Neutrophil (primary cell): ENCODE results near the gene CRIP1.

Experiments
- H3K27ac ChIP-seq: fragments of 200-600 bp; sonication (generic); 2 replicates; pipeline ENCODE4 v1.5.1; 2016; ENCODE audit warnings: mild to moderate bottlenecking, moderate library complexity
- H3K27me3 ChIP-seq: fragments of 200-600 bp; sonication (generic); 2 replicates; pipeline ENCODE4 v1.6.0; 2016; ENCODE audit warnings: mild to moderate bottlenecking
- H3K36me3 ChIP-seq: fragments of 200-600 bp; sonication (generic); 2 replicates; pipeline ENCODE4 v1.5.1; 2017
- H3K4me1 ChIP-seq, 2 experiments: fragments of 200-600 bp in 1 of 2; sonication (generic) in 1 of 2; 1 replicate in 1 of 2; 2 replicates in 1 of 2; pipeline versions ENCODE4 v1.5.1 to v1.6.1; 2013 to 2016; ENCODE audit warnings: low read depth in 1 of 2, low read length in 1 of 2, mild to moderate bottlenecking in 1 of 2, moderate library complexity in 1 of 2; ENCODE audit not compliant: control insufficient read depth in 1 of 2, insufficient read depth in 1 of 2
- H3K4me3 ChIP-seq, 2 experiments: fragments of 200-600 bp in 1 of 2; sonication (generic) in 1 of 2; 1 replicate in 1 of 2; 2 replicates in 1 of 2; pipeline ENCODE4 v1.5.1; 2013 to 2016; ENCODE audit warnings: low read depth in 1 of 2, low read length in 1 of 2, mild to moderate bottlenecking in 1 of 2, moderate library complexity in 1 of 2
- H3K9me3 ChIP-seq: fragments of 200-600 bp; sonication (generic); 2 replicates; pipeline ENCODE4 v1.5.1; 2016
- CTCF ChIP-seq: fragments of 200-600 bp; sonication (generic); IDR thresholded peaks from 2 replicates; pipeline ENCODE4 v1.5.1; 2016; ENCODE audit warnings: antibody characterized with exemption

The CRIP1 gene

GRCh38 chr14:105530285-105531087 lies 43.8 kb downstream of the CRIP1 start:
- no peaks in the 10 kb centered on the region for H3K9me3 ChIP-seq
- H3K36me3 ChIP-seq, result no peaks in the 10 kb centered on the region
- peaks cover 13 to 25% of the 10 kb centered on the region in 2 experiments for H3K4me1 ChIP-seq
- no peak overlapping the region for H3K4me3 ChIP-seq
- no peak for TF ChIP-seq CTCF
- no peak overlapping the region for H3K27ac ChIP-seq
- peaks cover 66% of the 10 kb centered on the region for H3K27me3 ChIP-seq

- Histone ChIP-seq H3K4me3 (no peak overlapping the region), H3K4me1 (peaks cover 13 to 22% of the 10 kb centered on the region in 2 experiments), H3K27me3 (peaks cover 58% of the 10 kb centered on the region), H3K36me3 (no peaks in the 10 kb centered on the region), H3K27ac (no peak overlapping the region), H3K9me3 (no peaks in the 10 kb centered on the region)
- no peak for TF ChIP-seq CTCF
These were observed 44.6 kb downstream of the CRIP1 start for GRCh38 chr14:105531088-105531893.

- Histone ChIP-seq H3K4me1 (peaks cover 13 to 17% of the 10 kb centered on the region in 2 experiments), H3K36me3 (no peaks in the 10 kb centered on the region), H3K4me3 (no peak overlapping the region), H3K9me3 (no peaks in the 10 kb centered on the region), H3K27ac (no peak overlapping the region), H3K27me3 (peaks cover 55% of the 10 kb centered on the region)
- no peak for TF ChIP-seq CTCF
These were observed 45.4 kb downstream of the CRIP1 start for GRCh38 chr14:105531894-105532623.

GRCh38 chr14:105532735-105533141 lies 46.1 kb downstream of the CRIP1 start:
- H3K4me1 ChIP-seq, result peaks cover 12% of the 10 kb centered on the region in 2 experiments
- H3K36me3 ChIP-seq, result no peaks in the 10 kb centered on the region
- H3K27ac ChIP-seq, result no peak overlapping the region
- H3K4me3 ChIP-seq, result no peak overlapping the region
- peaks cover 55% of the 10 kb centered on the region for H3K27me3 ChIP-seq
- no peak for TF ChIP-seq CTCF
- H3K9me3 ChIP-seq, result no peaks in the 10 kb centered on the region

- TF ChIP-seq CTCF, result no peak
- Histone ChIP-seq H3K27me3 (peaks cover 55% of the 10 kb centered on the region), H3K36me3 (no peaks in the 10 kb centered on the region), H3K4me3 (no peak overlapping the region), H3K27ac (no peak overlapping the region), H3K9me3 (no peaks in the 10 kb centered on the region), H3K4me1 (peaks cover 6 to 8% of the 10 kb centered on the region in 2 experiments)
These were observed 46.7 kb downstream of the CRIP1 start for GRCh38 chr14:105533391-105533790.
